Lung microvascular endothelial cell (primary cell): ENCODE measurements around the gene LPCAT1. TPM values are rescaled to one million over a fixed set of nuclear protein-coding genes. Genes with fewer than 3 reads are reported as not detected.
"Not testable (repeated sequence)": the region's sequence is repeated elsewhere in the genome, so short reads cannot be mapped to it uniquely, and the experiment has no call there.

Experiments
- DNase-seq, 2 donors: peaks; one replicate each; pipeline versions ENCODE4 v3.0.0 to v3.0.0-alpha.2; 2010; ENCODE audit warnings: low read depth in 2 of 2
- total RNA-seq: library from RNA; depleted of rRNA; stranded (reverse); fragments of >200 nt; gene quantifications from 2 replicates; pipeline ENCODE4 v1.2.1, GENCODE V29; 2014

The LPCAT1 gene
- total RNA-seq, 1 donor from 2014 or later: 26.2 TPM

DNA sequence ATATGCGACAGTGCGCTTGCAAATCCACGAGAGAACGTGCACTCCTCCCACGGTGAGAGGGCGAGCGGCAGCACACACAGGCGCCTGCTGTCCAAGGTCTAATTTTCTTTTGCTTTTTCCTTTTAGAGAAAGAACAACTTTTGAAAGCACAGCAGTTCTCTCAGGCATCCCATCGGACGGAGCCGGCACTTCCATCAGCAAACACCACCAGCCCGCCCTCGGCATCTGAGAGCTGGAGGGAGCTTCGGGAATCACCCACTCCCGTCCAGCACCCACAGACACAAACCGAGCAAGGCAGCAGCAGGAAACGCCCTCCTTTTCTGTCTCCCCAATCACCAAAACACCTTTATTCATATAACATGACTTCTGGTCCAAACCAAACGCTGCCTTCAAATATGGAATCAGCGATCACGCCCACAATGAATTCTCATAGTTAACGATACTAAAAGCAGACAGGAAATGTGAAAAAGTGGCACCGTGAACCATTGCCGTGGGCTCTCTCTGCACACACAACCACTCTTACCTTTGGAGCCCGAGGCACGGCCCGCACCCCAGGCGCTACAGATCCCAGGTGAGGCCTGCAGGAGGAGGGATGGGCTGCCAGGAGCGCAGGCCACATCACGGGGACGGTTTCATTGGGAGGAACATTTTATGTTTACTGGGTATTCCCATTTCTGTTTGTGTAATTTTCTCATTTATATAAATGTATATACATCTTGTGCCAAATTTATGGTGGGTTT, 14.2 kb downstream of the LPCAT1 start:
- no peak for DNase-seq

DNA sequence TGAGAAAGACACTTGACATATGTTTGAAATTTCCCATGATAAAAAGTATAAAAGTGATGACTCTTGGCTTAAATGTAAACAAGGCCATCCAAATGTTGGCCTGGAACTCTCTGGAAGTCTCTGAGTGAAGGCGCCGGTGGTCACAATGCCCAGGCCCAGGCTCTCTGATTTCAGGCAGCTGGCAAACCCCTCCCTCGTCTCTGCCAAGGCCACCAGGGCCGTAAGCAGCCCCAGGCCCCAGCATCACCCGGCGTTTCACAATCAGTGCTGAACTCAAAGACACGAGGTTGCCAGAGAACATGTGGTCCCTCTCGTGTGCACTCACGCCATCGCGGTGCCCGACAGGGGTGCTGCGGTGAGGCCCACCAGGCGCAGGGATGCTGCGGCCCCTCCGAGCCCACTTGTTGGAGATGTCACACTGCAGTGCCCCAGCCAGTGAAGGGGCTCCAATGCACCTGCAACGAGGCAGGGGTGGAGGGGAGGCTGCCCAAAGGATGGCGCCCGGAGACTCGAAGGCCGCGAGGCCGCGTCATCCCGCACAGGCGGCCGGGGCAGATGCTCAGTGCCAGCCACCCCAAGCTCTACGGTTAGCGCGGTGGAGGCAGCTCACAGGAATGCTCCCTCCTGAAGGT, 15.0 kb downstream of the LPCAT1 start:
- no peak for DNase-seq

DNA sequence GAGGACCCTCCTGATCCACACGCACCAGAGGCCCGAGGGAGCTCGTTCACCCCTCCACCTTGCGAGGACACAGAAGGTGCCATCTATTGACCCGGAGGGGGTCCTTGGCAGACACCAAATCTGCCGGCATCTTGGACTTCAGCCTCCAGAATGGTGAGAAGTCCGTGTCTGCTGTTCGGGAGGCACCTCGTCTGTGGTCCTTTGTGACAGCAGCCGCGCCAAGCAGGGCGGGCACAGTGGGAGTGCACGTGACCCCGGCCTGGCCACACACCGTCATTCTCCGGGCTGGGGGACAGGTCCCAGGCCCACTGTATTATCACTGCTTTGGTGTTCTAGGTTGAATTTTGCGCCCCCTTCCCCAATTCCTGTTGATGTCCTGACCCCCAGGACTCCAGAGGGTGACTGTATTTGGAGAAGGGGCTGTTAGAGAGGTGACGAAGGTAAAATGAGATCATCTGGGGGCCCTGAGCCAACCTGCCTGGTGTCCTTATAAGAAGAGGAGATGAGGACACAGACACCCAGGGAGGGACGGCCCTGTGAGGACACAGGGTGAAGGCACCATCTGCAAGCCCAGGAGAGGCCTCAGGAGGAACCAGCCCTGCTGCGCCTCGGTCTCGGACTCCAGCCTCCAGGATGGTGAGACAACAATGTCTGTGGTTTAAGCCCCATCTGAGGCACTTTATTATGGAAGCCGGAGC, 15.7 kb downstream of the LPCAT1 start:
- no peak for DNase-seq

DNA sequence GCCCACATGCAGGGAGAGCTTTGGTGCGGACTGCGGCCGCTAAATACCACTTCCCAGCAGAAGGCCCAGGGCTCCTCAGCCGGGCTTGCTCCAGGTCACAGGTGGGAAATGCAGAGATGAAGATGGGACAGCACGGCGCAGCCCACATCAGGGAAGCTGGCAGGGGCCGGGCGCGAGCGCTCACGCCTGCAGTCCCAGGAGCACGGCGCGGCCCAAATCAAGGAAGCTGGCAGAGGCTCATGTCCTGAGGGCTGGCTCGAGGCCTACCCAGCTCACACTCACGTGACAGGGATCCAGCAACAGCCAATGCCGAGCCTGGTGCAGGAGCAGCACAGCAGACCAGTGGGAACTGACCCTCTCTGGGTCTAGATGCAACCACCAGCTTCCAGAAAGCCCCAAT, 16.3 kb downstream of the LPCAT1 start:
- no peak for DNase-seq

DNA sequence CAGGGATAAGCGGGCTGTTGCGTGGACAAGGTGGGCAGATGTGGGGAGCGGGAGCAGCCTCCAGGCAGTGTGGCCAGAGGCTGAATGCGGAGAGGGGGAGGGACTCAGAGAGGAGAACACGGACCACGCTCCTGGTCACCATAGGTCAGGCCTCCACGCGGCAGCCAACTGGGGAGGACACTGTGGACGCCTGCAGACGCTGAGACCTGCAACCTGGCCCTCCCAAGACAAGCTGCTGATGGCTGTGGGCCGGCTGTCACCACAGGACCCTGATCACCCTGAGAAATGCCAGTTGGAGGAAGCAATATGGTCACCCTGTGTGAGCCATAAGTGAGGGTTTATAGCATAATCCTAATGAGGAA, 16.8 kb downstream of the LPCAT1 start:
- DNase-seq: no peak

DNA sequence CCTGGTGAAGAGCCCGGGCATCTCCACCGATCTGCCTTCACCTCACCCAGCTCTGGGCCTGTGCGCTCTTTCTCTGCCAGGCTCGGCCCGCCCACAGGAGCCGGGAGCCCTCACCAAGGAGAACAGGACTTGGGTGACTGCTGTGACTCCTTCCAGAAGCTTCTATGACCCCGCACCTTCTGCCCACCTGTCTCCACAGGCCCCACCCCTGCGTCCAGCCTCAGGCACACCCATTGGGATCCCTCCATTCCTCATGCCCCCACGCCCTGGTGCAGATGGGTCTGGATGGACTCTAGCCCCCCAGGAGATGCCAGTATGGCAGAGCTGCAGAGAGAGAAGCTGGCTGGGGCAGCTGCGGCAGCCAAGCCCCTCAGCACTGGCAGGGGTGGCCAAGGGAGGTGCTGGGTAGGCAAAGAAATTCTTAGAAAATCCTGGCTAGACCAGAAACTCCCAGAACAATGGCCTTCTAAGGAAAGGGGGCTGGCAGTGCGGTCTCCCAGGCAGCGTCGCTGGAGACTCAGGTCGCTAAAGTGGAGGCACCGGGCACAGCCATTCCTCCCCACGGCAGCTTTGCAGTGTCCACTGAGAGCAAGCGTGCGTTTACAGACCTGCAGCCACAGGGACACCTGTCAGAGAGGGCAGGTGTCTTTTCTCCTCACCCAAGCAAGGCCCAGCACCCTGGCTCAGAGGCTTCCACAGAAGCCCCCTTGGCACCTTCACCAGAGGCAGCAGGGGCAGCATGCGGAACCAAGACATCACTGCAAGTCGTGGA, 17.3 kb downstream of the LPCAT1 start:
- DNase-seq: no peak

DNA sequence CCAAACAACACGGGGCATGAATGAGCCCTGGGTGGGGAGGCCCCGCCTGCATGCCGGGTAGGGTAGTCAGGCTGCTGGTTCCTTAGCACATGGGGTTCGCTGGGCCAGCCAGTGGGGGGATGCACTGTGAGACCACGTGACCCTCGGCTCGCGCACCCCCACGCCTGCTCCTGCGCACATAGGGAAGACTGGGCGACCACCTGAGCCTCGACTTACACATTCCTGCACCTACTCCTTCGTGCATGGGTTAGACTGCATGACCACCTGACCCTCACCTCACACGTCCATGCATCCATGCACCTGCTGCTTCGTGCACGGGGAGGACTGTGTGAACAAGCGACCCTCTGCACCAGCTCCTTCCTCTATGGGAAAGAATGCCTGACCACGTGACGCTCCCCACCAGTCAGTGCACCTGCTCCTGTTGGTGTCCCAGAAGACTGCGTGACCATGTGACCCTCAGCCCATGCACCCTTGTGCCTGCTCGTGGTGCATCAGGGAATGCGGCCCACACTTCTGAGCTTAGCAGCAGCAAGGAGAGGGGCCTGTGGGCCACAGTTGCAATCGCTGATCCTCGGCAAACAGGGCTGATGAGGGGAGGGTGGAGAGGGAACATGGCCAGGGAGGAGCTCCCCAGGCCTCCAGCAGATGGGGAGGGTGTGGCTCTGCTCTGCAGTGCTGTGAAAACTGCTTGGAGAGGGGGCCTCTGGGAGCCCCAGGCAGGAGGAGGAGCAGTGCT, 18.1 kb downstream of the LPCAT1 start:
- DNase-seq: no peak

DNA sequence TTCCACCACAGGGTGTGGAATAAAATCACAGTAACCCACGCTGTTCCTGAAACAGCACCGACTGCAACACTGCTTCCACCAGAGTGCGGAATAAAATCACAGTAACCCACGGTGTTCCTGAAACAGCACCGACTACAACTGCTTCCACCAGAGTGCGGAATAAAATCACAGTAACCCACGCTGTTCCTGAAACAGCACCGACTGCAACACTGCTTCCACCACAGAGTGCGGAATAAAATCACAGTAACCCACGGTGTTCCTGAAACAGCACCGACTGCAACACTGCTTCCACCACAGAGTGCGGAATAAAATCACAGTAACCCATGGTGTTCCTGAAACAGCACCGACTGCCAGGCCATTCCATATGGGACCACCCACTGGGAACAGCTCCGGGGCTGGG, 18.7 kb downstream of the LPCAT1 start:
- DNase-seq: not testable (repeated sequence)

DNA sequence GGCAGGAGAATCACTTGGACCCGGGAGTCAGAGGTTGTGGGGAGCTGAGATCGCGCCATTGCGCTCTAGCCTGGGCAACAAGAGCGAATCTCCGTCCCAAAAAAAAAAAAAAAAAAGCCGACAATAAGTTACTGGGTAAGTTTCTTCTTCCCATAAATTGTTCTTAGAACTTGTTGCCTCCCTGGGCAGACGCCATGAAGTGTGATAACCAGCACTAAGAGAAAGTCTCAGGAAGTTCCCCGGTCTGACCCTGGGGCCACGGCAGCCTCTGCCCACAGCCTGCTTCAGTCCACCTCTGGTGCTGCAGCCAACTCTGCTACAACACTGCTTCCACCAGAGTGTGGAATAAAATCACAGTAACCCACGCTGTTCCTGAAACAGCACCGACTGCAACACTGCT, 19.1 kb downstream of the LPCAT1 start:
- DNase-seq: no peak

DNA sequence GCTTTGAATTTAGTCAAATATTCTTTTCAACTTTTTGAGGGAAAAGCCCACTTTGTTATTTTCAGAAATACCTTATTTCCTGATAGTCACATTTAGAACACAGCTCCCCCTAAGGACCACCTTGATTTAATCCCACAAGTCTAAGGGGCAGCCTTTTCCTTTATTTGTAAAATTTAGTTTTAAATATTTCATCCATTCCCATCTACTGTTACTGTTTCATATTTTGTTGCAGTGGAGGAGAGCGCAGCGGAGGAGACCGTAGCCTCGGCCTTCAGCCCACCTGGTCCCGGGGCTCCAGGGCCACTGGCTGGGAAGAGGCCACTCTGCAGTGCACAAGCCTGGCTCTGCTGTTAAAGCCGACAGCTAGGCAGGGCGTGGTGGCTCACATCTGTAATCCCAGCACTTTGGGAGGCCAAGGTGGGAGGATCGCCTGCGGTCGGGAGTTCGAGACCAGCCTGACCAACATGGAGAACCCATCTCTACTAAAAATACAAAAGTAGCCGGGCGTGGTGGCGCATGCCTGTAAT, 19.6 kb downstream of the LPCAT1 start:
- DNase-seq: no peak

DNA sequence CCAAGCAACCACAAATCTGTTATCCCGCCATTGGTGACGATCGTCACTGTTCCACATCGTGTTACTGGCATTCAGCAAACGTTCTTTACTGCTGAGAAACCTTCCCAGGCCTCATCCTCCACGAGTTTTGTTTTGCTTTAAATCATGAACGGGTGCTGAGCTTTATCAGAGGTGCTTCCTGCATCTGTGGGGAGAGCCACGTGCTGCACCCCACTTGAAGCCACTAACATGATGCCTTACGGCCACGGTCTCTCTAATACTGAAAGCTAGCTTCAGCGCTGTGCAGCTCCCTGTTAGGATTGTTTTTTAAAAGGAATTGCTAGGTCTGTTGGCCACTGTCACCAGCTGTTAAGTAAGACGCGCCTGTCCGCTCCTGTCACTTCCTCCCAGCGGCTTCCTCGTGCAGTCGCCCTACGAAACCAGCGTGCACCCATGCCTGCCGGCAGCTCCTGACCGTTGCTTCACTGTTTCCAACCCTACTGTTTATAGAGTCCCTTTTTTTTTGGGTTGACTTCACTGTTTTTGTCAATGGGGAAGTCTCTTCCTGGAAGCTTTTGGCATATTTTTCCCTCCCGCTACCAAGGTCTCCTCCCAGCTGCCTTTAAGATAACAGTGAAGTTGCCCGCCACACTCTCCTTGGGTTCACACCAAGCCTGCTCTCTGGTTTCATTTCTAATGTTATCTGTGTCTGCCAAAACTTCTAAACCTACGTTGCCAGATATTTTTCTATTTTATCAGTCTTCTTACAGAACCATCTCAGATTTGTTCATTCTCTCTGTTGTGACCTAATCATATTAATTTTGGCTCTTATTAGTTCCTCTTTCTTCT, 20.3 kb downstream of the LPCAT1 start:
- peak; percentile 23 to 28 for DNase-seq

DNA sequence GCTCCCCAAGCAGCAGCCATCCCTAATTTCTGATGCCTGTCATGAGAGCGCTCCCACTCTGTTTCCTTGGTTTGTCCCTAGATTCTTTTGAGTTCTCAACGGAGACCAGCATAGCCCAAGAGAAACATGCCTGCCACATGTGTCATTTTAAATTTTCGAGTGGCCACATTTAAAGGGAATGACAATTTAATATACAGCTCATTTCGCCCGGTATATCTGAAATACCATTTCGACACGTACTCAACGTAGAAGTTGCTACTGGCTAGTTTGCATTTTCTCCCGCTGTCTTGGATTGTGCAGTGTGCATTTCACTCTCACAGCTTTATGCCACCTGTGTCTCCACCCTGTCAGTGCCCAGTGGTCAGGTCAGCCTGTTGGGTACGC, 21.0 kb downstream of the LPCAT1 start:
- DNase-seq: no peak

DNA sequence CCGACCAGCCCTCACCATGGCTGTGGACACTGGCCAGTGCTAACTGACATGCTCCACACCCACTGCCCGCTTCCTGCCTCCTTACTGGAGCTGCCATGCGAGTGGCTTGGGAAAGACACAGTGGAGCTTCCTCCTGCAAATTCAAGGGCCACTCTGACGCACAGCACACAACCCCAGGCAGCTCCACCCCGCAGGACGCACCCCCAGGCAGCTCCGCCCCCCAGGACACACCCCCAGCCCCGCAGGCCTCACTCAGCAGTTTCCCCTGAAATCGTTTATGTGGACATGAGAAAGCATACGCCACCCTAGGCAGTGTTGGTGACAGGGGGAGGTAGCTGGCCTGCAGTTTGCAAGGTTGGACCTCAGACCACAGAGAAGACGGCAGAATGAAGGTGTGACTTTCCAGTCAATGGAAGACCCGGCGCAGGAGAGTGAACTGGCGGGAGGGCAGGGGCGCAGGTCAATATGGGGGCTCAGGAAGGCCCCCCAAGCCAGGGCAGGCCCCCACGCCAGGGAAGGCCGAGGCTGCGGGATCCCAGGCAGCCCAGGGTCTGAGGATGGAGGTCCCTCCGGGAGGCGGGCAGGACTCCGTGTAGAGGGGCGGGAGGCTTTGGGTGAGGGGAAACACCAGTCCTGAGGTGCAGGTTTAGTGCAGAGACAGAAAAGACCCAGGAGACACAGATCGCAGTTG, 21.6 kb downstream of the LPCAT1 start:
- peak in 1 of 2 donors; percentile 27 for DNase-seq

DNA sequence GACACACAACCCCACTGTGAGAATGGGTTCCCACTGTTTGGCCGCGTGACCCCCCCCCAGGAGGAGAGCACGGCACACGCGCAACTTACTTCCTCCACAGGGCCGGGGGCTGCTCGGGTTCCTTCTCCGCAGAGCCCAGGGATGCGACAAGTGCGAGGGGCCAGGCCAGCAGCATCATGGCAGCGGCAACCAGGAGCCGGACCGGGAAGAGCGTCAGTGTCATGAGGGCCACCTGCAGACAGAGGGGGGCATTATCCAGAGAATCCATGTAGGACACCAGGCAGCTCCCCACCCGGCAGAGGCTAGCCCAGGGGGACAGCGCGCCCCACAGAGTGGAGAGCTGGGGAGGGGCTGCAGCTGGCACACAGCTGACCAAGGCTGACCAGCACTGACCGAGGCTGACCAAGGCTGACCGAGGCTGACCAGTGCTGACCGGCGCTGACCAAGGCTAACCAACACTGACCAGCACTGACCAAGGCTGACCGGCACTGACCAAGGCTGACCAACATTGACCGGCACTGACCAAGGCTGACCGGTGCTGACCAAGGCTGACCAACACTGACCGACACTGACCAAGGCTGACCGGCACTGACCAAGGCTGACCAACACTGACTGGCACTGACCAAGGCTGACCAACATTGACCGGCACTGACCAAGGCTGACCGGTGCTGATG, 22.3 kb downstream of the LPCAT1 start:
- DNase-seq: no peak

DNA sequence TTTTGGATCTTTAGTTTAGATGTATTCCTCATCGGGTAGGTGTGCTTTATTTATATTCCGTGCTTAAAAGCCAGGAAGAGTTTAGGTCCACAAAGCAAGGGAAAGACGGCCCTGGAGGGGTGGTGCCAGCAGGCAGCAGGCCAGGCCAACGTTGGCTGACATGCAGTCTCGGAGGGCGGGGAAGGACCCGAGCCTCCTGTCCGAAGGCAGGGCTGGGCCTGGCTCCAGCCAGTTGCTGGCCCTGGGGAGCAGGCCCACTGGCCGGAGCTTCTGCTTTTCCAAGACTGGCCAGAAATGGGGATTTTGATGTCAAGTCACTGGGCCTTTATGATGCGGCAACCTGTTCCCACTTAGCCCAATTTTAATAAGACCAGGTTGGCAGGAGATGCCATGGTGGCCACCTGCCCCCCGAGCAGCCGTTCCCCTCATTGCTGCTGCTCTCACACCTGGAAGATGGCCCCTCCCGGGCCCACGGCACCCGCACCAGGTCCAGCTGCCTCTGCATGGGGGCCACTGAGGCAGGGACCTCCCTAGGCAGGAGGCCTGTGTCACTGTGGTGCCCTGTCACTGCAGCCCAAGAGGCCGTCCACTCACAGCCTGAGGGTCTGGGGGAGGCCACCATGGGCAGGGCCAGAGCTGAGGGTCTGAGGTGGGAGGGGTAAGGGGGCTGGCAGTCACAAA, 23.2 kb downstream of the LPCAT1 start:
- peak in 1 of 2 donors; percentile 53 for DNase-seq

DNA sequence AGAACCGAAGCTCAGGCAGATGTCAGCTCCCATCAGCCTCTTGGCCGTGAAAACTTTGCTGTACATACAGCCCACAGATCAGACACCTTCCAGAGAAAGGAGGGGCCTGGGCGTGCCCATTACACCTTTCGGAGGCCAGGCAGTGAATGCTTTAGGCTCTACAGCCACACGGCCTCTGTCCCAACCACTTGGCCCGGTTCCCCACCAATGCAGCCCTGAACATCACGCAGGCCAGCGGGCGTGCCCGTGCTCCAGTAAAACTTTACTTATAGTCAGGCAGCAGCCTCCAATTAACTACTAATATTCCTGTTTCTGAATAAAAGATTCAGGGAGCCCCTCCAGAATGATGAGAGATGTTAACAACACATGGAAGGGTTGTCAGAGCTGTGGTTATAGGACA, 23.9 kb downstream of the LPCAT1 start:
- DNase-seq: no peak

DNA sequence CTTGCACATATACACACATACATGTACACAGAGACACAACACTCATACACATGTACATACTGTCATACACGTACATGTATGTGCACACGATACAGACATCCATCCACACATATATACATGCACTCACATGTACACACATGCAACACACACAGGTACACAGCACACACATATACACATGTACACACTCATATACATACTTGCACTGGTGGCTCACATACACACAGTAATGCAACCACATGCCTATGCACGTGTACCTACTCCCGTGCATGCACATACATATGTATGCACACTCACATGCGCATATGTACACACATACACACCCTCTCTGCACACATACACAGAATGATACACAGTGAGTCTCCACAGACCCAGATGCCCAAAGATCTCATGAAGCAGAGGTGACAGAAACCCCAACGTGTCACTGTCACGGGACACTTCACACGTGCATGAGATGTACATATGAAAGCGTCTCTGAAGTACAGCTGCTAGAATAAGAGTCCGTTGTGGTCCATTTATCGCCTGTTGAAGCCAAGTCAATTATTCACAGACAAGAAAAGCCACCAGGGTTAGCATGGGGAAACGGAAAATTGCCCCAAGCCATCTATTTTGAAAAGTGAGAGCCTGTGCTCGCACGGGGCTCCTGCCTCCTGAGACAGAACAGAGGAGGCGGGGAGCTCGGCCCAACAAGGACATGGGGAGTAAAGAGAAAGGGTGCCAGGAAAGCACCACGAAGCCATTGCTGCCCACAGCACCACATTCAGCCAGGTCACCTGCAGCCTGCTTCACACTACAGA, 24.9 kb downstream of the LPCAT1 start:
- DNase-seq: no peak
